Neural cell (in vitro differentiated cells): ENCODE data around the gene TMED7. TPM values are rescaled to one million over a fixed set of nuclear protein-coding genes. Genes with fewer than 3 reads are reported as not detected.
"Not testable (repeated sequence)": the region's sequence is repeated elsewhere in the genome, so short reads cannot be mapped to it uniquely, and the experiment has no call there.

Experiments
- H2AFZ ChIP-seq: fragments of 200-600, 300-800 bp; sonication (generic), shearing (Covaris generic); 2 replicates; pipeline ENCODE4 v1.6.0; 2014; ENCODE audit warnings: low read depth, mild to moderate bottlenecking, antibody characterized with exemption, low read length, moderate library complexity
- H3F3A ChIP-seq: fragments of 200-600 bp; shearing (Covaris generic); 2 replicates; pipeline ENCODE4 v1.6.1; 2016; ENCODE audit warnings: mild to moderate bottlenecking, moderate library complexity, mixed read lengths, antibody characterized with exemption, low read length; ENCODE audit not compliant: insufficient read depth, poor library complexity, severe bottlenecking
- H3K27ac ChIP-seq: fragments of 200-600, 300-800 bp; sonication (generic), shearing (Covaris generic); 2 replicates; pipeline ENCODE4 v1.5.1; 2014; ENCODE audit warnings: mild to moderate bottlenecking, low read length, moderate library complexity
- H3K27me3 ChIP-seq: fragments of 300-800, 200-600 bp; sonication (generic), shearing (Covaris generic); 2 replicates; pipeline ENCODE4 v1.6.0; 2014; ENCODE audit warnings: mild to moderate bottlenecking, low read depth, low read length, moderate library complexity; ENCODE audit not compliant: insufficient read depth
- H3K36me3 ChIP-seq: fragments of 300-800, 200-600 bp; sonication (generic), shearing (Covaris generic); 2 replicates; pipeline ENCODE4 v1.5.1; 2014; ENCODE audit warnings: mild to moderate bottlenecking, antibody characterized with exemption, low read length, moderate library complexity; ENCODE audit not compliant: insufficient read depth
- H3K4me2 ChIP-seq: fragments of 300-800, 200-600 bp; sonication (generic), shearing (Covaris generic); 2 replicates; pipeline ENCODE4 v1.6.0; 2014; ENCODE audit warnings: mild to moderate bottlenecking, low read length
- H3K4me3 ChIP-seq: fragments of 300-800, 200-600 bp; sonication (generic), shearing (Covaris generic); 2 replicates; pipeline ENCODE4 v1.5.1; 2014; ENCODE audit warnings: mild to moderate bottlenecking, low read length, moderate library complexity
- H3K79me2 ChIP-seq: fragments of 200-600 bp; shearing (Covaris generic); replicated peaks from 2 replicates; pipeline ENCODE4 v1.6.0; 2014; ENCODE audit warnings: mild to moderate bottlenecking, low read length, moderate library complexity; ENCODE audit not compliant: insufficient read depth
- H3K9ac ChIP-seq: fragments of 300-800, 200-600 bp; sonication (generic), shearing (Covaris generic); 2 replicates; pipeline ENCODE4 v1.6.1; 2016; ENCODE audit warnings: mild to moderate bottlenecking, low read length, mixed read lengths
- H3K9me2 ChIP-seq: fragments of 200-600 bp; shearing (Covaris generic); 2 replicates; pipeline ENCODE4 v1.6.1; 2016; ENCODE audit warnings: mild to moderate bottlenecking, low read length, mixed read lengths; ENCODE audit not compliant: insufficient read depth
- H3K9me3 ChIP-seq: fragments of 200-600, 300-800 bp; sonication (generic), shearing (Covaris generic); 2 replicates; pipeline ENCODE4 v1.6.1; 2016; ENCODE audit warnings: mild to moderate bottlenecking, mixed run types, low read length, moderate library complexity, mixed read lengths
- H4K20me1 ChIP-seq: fragments of 200-600 bp; shearing (Covaris generic); 2 replicates; pipeline ENCODE4 v1.6.1; 2016; ENCODE audit warnings: mild to moderate bottlenecking, mixed run types; ENCODE audit not compliant: insufficient read depth
- EP300 ChIP-seq: fragments of 450-650 bp; conservative IDR thresholded peaks from 2 replicates; pipeline ENCODE4 v1.6.1; 2014; ENCODE audit warnings: antibody characterized with exemption, mild to moderate bottlenecking, moderate library complexity; ENCODE audit not compliant: poor library complexity, severe bottlenecking
- EZH2 ChIP-seq: fragments of 200-600, 300-800 bp; shearing (Covaris generic), sonication (generic); IDR thresholded peaks from 2 replicates; pipeline ENCODE4 v1.6.1; 2014; ENCODE audit warnings: antibody characterized with exemption, low read length, borderline replicate concordance, mild to moderate bottlenecking; ENCODE audit not compliant: insufficient read depth, poor library complexity, severe bottlenecking
- MXI1 ChIP-seq: fragments of 450-650 bp; conservative IDR thresholded peaks from 2 replicates; pipeline ENCODE4 v1.6.1; 2014; ENCODE audit warnings: antibody characterized with exemption, mild to moderate bottlenecking; ENCODE audit not compliant: poor library complexity, severe bottlenecking
- POLR2AphosphoS5 ChIP-seq: IDR thresholded peaks from 2 replicates; pipeline ENCODE4 v1.6.1; 2012
- RAD21 ChIP-seq: fragments of 450-650 bp; conservative IDR thresholded peaks from 2 replicates; pipeline ENCODE4 v1.6.1; 2014; ENCODE audit warnings: antibody characterized with exemption, mild to moderate bottlenecking, moderate library complexity
- SMC3 ChIP-seq: fragments of 450-650 bp; conservative IDR thresholded peaks from 2 replicates; pipeline ENCODE4 v1.6.1; 2014; ENCODE audit warnings: antibody characterized with exemption, mild to moderate bottlenecking, moderate library complexity; ENCODE audit not compliant: poor library complexity
- TAF1 ChIP-seq: IDR thresholded peaks from 2 replicates; pipeline ENCODE4 v1.6.1; 2012; ENCODE audit warnings: low read depth
- polyA plus RNA-seq: library from polyadenylated mRNA; depleted of rRNA; stranded (reverse); fragments of >200 nt; gene quantifications from 2 replicates; pipeline ENCODE4 v1.2.3, GENCODE V29; 2014
- TF ChIP-seq, protein P1 (sequence below): IDR thresholded peaks from 2 replicates; pipeline ENCODE4 v1.6.1; 2012; ENCODE audit warnings: borderline replicate concordance
- TF ChIP-seq, protein P2 (sequence below): fragments of 450-650 bp; IDR thresholded peaks from 2 replicates; pipeline ENCODE4 v1.5.1; 2014; ENCODE audit warnings: antibody characterized with exemption, mild to moderate bottlenecking, moderate library complexity; ENCODE audit not compliant: poor library complexity, severe bottlenecking

TMED7 gene
- polyA plus RNA-seq, 1 donor from 2014 or later = 74.3 TPM

DNA sequence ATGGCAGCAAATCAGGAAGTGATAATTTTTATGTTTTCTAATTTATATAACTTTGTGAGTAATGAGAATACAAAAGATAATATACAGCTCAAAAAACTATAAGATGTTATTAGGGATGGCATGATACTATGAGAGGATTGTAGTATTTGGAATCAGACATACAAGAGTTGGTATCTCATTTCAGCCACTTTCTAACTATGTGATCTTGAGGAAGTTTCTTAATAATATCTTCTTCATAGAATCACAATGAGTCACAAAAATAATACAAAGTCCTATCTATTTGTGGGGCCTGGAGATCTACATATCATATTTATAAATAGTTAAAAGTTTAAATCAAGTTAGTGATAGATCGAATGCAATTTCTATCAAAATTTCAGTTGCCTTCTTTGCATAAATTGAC lies 23.7 kb upstream of the TMED7 start:
- Histone ChIP-seq H3K36me3 (no peaks in the 10 kb centered on the region), H3K4me3 (no peak overlapping the region), H3K27me3 (no peaks in the 10 kb centered on the region), H3K9me2 (no peaks in the 10 kb centered on the region), H3K9me3 (no peaks in the 10 kb centered on the region), H3K79me2 (no peaks in the 10 kb centered on the region), H3K27ac (no peak overlapping the region), H3K9ac (no peak overlapping the region), H3K4me2 (no peak overlapping the region), H4K20me1 (no peaks in the 10 kb centered on the region), H3F3A (no peaks in the 10 kb centered on the region), H2AFZ (no peak overlapping the region)
- TF ChIP-seq EZH2 (no peak), EP300 (no peak), RAD21 (no peak), POLR2AphosphoS5 (no peak), SMC3 (no peak), TAF1 (no peak), MXI1 (no peak)

DNA sequence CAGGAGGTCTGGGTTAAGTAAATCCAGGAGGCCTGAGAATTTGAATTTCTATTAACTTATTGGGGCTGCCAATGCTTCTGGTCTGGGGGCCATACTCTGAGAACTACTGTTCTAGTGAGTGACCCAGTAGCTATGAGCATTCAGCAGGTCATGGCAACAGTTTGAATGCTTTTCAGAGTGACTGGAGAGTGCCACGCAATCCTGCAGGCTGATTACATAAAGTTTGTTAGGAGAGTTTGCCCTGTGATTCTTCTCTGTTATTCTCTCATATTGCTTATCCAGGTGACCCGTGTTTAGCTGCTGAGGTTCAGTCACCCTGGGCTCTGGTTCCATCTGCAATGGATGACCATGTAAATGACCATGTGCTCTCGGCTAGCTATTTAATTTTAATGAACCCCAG lies 22.2 kb upstream of the TMED7 start:
- TF ChIP-seq RAD21 (no peak), SMC3 (no peak), TAF1 (no peak), EZH2 (no peak)
- TF ChIP-seq, protein P1, sequence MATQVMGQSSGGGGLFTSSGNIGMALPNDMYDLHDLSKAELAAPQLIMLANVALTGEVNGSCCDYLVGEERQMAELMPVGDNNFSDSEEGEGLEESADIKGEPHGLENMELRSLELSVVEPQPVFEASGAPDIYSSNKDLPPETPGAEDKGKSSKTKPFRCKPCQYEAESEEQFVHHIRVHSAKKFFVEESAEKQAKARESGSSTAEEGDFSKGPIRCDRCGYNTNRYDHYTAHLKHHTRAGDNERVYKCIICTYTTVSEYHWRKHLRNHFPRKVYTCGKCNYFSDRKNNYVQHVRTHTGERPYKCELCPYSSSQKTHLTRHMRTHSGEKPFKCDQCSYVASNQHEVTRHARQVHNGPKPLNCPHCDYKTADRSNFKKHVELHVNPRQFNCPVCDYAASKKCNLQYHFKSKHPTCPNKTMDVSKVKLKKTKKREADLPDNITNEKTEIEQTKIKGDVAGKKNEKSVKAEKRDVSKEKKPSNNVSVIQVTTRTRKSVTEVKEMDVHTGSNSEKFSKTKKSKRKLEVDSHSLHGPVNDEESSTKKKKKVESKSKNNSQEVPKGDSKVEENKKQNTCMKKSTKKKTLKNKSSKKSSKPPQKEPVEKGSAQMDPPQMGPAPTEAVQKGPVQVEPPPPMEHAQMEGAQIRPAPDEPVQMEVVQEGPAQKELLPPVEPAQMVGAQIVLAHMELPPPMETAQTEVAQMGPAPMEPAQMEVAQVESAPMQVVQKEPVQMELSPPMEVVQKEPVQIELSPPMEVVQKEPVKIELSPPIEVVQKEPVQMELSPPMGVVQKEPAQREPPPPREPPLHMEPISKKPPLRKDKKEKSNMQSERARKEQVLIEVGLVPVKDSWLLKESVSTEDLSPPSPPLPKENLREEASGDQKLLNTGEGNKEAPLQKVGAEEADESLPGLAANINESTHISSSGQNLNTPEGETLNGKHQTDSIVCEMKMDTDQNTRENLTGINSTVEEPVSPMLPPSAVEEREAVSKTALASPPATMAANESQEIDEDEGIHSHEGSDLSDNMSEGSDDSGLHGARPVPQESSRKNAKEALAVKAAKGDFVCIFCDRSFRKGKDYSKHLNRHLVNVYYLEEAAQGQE = no peak
- TF ChIP-seq, protein P2, sequence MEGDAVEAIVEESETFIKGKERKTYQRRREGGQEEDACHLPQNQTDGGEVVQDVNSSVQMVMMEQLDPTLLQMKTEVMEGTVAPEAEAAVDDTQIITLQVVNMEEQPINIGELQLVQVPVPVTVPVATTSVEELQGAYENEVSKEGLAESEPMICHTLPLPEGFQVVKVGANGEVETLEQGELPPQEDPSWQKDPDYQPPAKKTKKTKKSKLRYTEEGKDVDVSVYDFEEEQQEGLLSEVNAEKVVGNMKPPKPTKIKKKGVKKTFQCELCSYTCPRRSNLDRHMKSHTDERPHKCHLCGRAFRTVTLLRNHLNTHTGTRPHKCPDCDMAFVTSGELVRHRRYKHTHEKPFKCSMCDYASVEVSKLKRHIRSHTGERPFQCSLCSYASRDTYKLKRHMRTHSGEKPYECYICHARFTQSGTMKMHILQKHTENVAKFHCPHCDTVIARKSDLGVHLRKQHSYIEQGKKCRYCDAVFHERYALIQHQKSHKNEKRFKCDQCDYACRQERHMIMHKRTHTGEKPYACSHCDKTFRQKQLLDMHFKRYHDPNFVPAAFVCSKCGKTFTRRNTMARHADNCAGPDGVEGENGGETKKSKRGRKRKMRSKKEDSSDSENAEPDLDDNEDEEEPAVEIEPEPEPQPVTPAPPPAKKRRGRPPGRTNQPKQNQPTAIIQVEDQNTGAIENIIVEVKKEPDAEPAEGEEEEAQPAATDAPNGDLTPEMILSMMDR = no peak
- Histone ChIP-seq H3K27ac (no peak overlapping the region), H3K4me2 (no peak overlapping the region)

DNA sequence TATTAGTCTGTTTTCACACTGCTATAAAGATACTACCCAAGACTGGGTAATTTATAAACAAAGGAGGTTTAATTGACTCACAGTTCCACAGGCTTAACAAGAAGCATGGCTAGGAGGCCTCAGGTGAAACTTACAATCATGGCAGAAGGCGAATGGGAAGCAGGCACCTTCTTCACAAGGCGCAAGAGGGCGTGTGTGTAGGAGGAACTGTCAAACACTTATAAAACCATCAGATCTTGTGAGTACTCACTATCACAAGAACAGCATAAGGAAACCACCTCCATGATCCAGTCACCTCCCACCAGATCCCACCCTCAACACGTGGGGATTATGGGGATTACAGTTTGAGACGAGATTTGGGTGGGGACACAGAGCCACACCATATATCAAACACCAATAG lies 19.6 kb upstream of the TMED7 start:
- H3F3A ChIP-seq, H3K9me2 ChIP-seq, H3K4me2 ChIP-seq, H3K9me3 ChIP-seq, H3K4me3 ChIP-seq, H3K27ac ChIP-seq, H3K9ac ChIP-seq, H4K20me1 ChIP-seq, H3K79me2 ChIP-seq, H2AFZ ChIP-seq, H3K27me3 ChIP-seq, H3K36me3 ChIP-seq: not testable (repeated sequence)

More for the DNA sequence above, 22.2 kb upstream of the TMED7 start:
- Histone ChIP-seq H3K9me2 (no peaks in the 10 kb centered on the region), H3K4me3 (no peak overlapping the region), H3K27me3 (no peaks in the 10 kb centered on the region), H3K9ac (no peak overlapping the region), H3K79me2 (no peaks in the 10 kb centered on the region), H3F3A (no peaks in the 10 kb centered on the region), H3K9me3 (no peaks in the 10 kb centered on the region), H4K20me1 (no peaks in the 10 kb centered on the region), H3K36me3 (no peaks in the 10 kb centered on the region), H2AFZ (no peak overlapping the region)
